Measurements from ENCODE around the gene UQCC2.

Gene UQCC2

DNA sequence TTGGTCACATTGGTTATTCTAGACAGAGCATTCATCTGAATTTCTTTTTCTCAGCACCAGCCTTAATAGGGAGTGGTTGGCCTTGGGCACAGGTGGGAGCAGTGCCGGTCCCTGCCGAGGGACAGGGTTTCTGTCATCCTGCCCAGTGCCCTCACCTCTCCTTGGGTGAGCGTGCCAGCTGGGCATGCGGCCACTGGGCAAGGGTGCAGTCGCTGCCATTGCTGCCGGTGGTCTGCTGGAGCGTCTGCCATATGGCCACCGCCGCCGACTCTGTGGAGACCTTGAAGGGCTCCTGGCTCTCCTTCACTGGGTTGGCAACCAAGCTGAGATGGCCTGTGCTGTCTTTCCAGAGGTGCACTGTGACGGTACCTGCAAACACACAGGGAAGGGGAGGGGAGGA, 16.4 kb upstream of the UQCC2 start:
- TF ChIP-seq CTCF (IDR thresholded peaks at IDR 0.05; ENCODE audit: low read length) = no peak
- no peak for TF ChIP-seq EZH2 (IDR thresholded peaks at IDR 0.05; ENCODE audit: borderline replicate concordance, low read length)
- Histone ChIP-seq H3F3A (ENCODE audit: insufficient read depth, low read length) (no peaks in the 10 kb centered on the region), H3K36me3 (ENCODE audit: insufficient read depth, low read length) (no peaks in the 10 kb centered on the region), H3K9me3 (ENCODE audit: low read length) (no peaks in the 10 kb centered on the region), H3K4me1 (ENCODE audit: insufficient read depth, low read length, severe bottlenecking) (no peaks in the 10 kb centered on the region), H2AFZ (ENCODE audit: low read length) (no peak overlapping the region), H3K79me2 (ENCODE audit: insufficient read depth, low read length) (no peaks in the 10 kb centered on the region), H3K9ac (ENCODE audit: low read length) (no peak overlapping the region), H3K27ac (ENCODE audit: low read depth, low read length, poor library complexity, severe bottlenecking) (no peak overlapping the region), H3K4me3 (ENCODE audit: low read depth, low read length, poor library complexity, severe bottlenecking) (no peak overlapping the region), H3K9me2 (ENCODE audit: low read depth, low read length) (no peaks in the 10 kb centered on the region), H4K20me1 (ENCODE audit: insufficient read depth, low read length) (no peaks in the 10 kb centered on the region), H3K4me2 (ENCODE audit: low read length) (no peak overlapping the region), H3K27me3 (ENCODE audit: insufficient read depth, low read length) (peaks cover 8% of the 10 kb centered on the region; the same call in 1 of the 2 replicates)

GRCh38 chr6:33727126-33727525, 15.6 kb upstream of the UQCC2 start:
- peaks cover 7% of the 10 kb centered on the region; the same call in 1 of the 2 replicates for H3K27me3 ChIP-seq (ENCODE audit: insufficient read depth, low read length)
- no peaks in the 10 kb centered on the region for H3K9me3 ChIP-seq (ENCODE audit: low read length)
- H3K9me2 ChIP-seq (ENCODE audit: low read depth, low read length) = no peaks in the 10 kb centered on the region
- H3K79me2 ChIP-seq (ENCODE audit: insufficient read depth, low read length) = no peaks in the 10 kb centered on the region
- no peak overlapping the region for H3K9ac ChIP-seq (ENCODE audit: low read length)
- no peak overlapping the region for H3K27ac ChIP-seq (ENCODE audit: low read depth, low read length, poor library complexity, severe bottlenecking)
- H3K4me1 ChIP-seq (ENCODE audit: insufficient read depth, low read length, severe bottlenecking) = no peaks in the 10 kb centered on the region
- H3K4me2 ChIP-seq (ENCODE audit: low read length) = no peak overlapping the region
- no peaks in the 10 kb centered on the region for H3K36me3 ChIP-seq (ENCODE audit: insufficient read depth, low read length)
- H2AFZ ChIP-seq (ENCODE audit: low read length) = no peak overlapping the region
- TF ChIP-seq EZH2 (IDR thresholded peaks at IDR 0.05; ENCODE audit: borderline replicate concordance, low read length) = no peak
- no peak for TF ChIP-seq CTCF (IDR thresholded peaks at IDR 0.05; ENCODE audit: low read length)
- H3F3A ChIP-seq (ENCODE audit: insufficient read depth, low read length) = no peaks in the 10 kb centered on the region
- H3K4me3 ChIP-seq (ENCODE audit: low read depth, low read length, poor library complexity, severe bottlenecking) = no peak overlapping the region
- no peaks in the 10 kb centered on the region for H4K20me1 ChIP-seq (ENCODE audit: insufficient read depth, low read length)

DNA sequence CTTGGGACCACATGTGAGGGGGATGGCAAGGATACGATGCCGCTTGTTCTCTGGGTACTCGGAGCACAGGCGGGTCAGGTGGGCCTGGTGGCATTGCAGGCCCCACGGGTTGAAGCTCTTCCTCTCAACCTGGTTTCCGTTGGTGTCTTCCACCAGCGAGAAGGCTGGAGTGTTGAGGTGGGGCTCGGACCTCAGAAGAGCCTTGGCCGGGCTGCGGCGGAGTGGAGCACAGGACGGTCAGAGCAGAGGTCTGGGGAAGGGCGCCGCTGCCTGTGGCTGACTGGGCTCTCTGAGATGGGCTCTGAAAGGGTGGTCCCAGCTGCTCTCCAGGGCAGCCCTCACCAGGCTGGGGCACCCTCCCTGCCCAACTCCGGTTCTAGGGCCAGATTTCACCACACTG, 15.2 kb upstream of the UQCC2 start:
- no peaks in the 10 kb centered on the region for H3K36me3 ChIP-seq (ENCODE audit: insufficient read depth, low read length)
- H3F3A ChIP-seq (ENCODE audit: insufficient read depth, low read length) = no peaks in the 10 kb centered on the region
- no peaks in the 10 kb centered on the region for H4K20me1 ChIP-seq (ENCODE audit: insufficient read depth, low read length)
- H3K27me3 ChIP-seq (ENCODE audit: insufficient read depth, low read length) = peaks cover 4% of the 10 kb centered on the region; the same call in 1 of the 2 replicates
- TF ChIP-seq EZH2 (IDR thresholded peaks at IDR 0.05; ENCODE audit: borderline replicate concordance, low read length) (no peak), CTCF (IDR thresholded peaks at IDR 0.05; ENCODE audit: low read length) (no peak)
- no peak overlapping the region for H3K27ac ChIP-seq (ENCODE audit: low read depth, low read length, poor library complexity, severe bottlenecking)
- H3K79me2 ChIP-seq (ENCODE audit: insufficient read depth, low read length) = no peaks in the 10 kb centered on the region
- no peak overlapping the region for H3K9ac ChIP-seq (ENCODE audit: low read length)
- no peak overlapping the region for H2AFZ ChIP-seq (ENCODE audit: low read length)
- no peaks in the 10 kb centered on the region for H3K9me2 ChIP-seq (ENCODE audit: low read depth, low read length)
- H3K4me1 ChIP-seq (ENCODE audit: insufficient read depth, low read length, severe bottlenecking) = no peaks in the 10 kb centered on the region
- H3K4me2 ChIP-seq (ENCODE audit: low read length) = no peak overlapping the region
- no peaks in the 10 kb centered on the region for H3K9me3 ChIP-seq (ENCODE audit: low read length)
- no peak overlapping the region for H3K4me3 ChIP-seq (ENCODE audit: low read depth, low read length, poor library complexity, severe bottlenecking)
